Peyer's patch (tissue), 4 donors: ENCODE data around the gene VSIG10.

ENCODE experiments used
- POLR2A ChIP-seq, 2 donors: fragments of 450-650 bp; IDR thresholded peaks; one replicate each; pipeline ENCODE4 v1.5.1; 2017; ENCODE audit warnings: antibody characterized with exemption in 2 of 2, mild to moderate bottlenecking in 2 of 2, moderate library complexity in 2 of 2
- TF ChIP-seq, protein P1 (sequence below), 6 experiments: fragments of 450-650 bp in 4 of 6; fragments of 200-600 bp in 2 of 6; sonication (generic) in 1 of 6; IDR thresholded peaks; one replicate each; pipeline ENCODE4 v1.5.1; 2017 to 2019; ENCODE audit warnings: antibody characterized with exemption in 6 of 6, mild to moderate bottlenecking in 3 of 6, moderate library complexity in 1 of 6

DNA sequence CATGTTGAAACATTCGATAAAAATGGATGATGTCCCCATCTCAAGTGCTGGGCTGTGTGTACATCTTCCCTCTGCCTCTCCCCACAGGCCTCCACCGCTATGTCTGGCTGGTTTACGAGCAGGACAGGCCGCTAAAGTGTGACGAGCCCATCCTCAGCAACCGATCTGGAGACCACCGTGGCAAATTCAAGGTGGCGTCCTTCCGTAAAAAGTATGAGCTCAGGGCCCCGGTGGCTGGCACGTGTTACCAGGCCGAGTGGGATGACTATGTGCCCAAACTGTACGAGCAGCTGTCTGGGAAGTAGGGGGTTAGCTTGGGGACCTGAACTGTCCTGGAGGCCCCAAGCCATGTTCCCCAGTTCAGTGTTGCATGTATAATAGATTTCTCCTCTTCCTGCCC is 40.7 kb upstream of the VSIG10 start:
- TF ChIP-seq, protein P1, sequence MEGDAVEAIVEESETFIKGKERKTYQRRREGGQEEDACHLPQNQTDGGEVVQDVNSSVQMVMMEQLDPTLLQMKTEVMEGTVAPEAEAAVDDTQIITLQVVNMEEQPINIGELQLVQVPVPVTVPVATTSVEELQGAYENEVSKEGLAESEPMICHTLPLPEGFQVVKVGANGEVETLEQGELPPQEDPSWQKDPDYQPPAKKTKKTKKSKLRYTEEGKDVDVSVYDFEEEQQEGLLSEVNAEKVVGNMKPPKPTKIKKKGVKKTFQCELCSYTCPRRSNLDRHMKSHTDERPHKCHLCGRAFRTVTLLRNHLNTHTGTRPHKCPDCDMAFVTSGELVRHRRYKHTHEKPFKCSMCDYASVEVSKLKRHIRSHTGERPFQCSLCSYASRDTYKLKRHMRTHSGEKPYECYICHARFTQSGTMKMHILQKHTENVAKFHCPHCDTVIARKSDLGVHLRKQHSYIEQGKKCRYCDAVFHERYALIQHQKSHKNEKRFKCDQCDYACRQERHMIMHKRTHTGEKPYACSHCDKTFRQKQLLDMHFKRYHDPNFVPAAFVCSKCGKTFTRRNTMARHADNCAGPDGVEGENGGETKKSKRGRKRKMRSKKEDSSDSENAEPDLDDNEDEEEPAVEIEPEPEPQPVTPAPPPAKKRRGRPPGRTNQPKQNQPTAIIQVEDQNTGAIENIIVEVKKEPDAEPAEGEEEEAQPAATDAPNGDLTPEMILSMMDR (IDR thresholded peaks at IDR 0.05): no peak
- TF ChIP-seq POLR2A (IDR thresholded peaks at IDR 0.05): no peak
